ENCODE data around the gene COA8. TPM values are rescaled to one million over a fixed set of nuclear protein-coding genes. Genes with fewer than 3 reads are reported as not detected.

The COA8 gene
- total and polyA plus RNA-seq, 7 donors, result 33.9 to 67.3 (median 38.2) TPM

- no peak for DNase-seq
- no peaks in the 10 kb centered on the region for H3K27me3 ChIP-seq
- no peak for TF ChIP-seq POLR2A (IDR thresholded peaks at IDR 0.05)
- no peak for TF ChIP-seq EP300 (IDR thresholded peaks at IDR 0.05)
- TF ChIP-seq CTCF (IDR thresholded peaks at IDR 0.05), result no peak
- TF ChIP-seq POLR2AphosphoS5 (IDR thresholded peaks at IDR 0.05), result no peak
- H3K27ac ChIP-seq, result peak overlapping the region; percentile 90 to 98 (median 93)
- H3K9me3 ChIP-seq, result no peaks in the 10 kb centered on the region
- peaks cover 0 to 9% (median 3%) of the 10 kb centered on the region in 4 donors for H3K36me3 ChIP-seq
- WGBS, 2 donors, result 94 to 95% methylated on average over 1 of the region's 1 CpG
- intact Hi-C loops (cut with DNase I), result no loop called here
- no peak overlapping the region for H3K4me3 ChIP-seq
- peaks cover 0 to 81% (median 73%) of the 10 kb centered on the region in 4 donors for H3K4me1 ChIP-seq
These were observed 35.9 kb upstream of the COA8 start for GRCh38 chr14:103526914-103527248.

- Histone ChIP-seq H3K36me3 (peaks cover 0 to 9% (median 3%) of the 10 kb centered on the region in 4 donors), H3K27ac (peak overlapping the region; percentile 90 to 98 (median 93)), H3K27me3 (no peaks in the 10 kb centered on the region), H3K4me3 (no peak overlapping the region), H3K4me1 (peaks cover 0 to 88% (median 80%) of the 10 kb centered on the region in 4 donors), H3K9me3 (no peaks in the 10 kb centered on the region)
- intact Hi-C loops (cut with DNase I), result no loop called here
- TF ChIP-seq EP300 (IDR thresholded peaks at IDR 0.05) (no peak), POLR2A (IDR thresholded peaks at IDR 0.05) (no peak), CTCF (IDR thresholded peaks at IDR 0.05) (no peak), POLR2AphosphoS5 (IDR thresholded peaks at IDR 0.05) (no peak)
- WGBS, 2 donors, result 67 to 73% methylated on average over 14 of the region's 14 CpGs
- DNase-seq, result no peak
These were observed 35.2 kb upstream of the COA8 start for GRCh38 chr14:103527408-103528145.

- Histone ChIP-seq H3K4me1 (peaks cover 0 to 90% (median 81%) of the 10 kb centered on the region in 4 donors), H3K27ac (peak overlapping the region; percentile 90 to 98 (median 93)), H3K36me3 (peaks cover 0 to 9% (median 3%) of the 10 kb centered on the region in 4 donors), H3K4me3 (peak overlapping the region; percentile 85 to 96 (median 96)), H3K9me3 (no peaks in the 10 kb centered on the region), H3K27me3 (no peaks in the 10 kb centered on the region)
- intact Hi-C loops (cut with DNase I), result no loop called here
- TF ChIP-seq POLR2A (IDR thresholded peaks at IDR 0.05), result no peak
- TF ChIP-seq CTCF (IDR thresholded peaks at IDR 0.05), result no peak
- no peak for TF ChIP-seq POLR2AphosphoS5 (IDR thresholded peaks at IDR 0.05)
- TF ChIP-seq EP300 (IDR thresholded peaks at IDR 0.05), result no peak
- 16 to 50% methylated on average over 10 of the region's 10 CpGs for WGBS, 2 donors
- peak; percentile 73 for DNase-seq
These were observed 34.6 kb upstream of the COA8 start for GRCh38 chr14:103528146-103528586.

- peak in 2 of 4 donors; percentile 67 to 70 for TF ChIP-seq EP300 (IDR thresholded peaks at IDR 0.05)
- no peak for TF ChIP-seq CTCF (IDR thresholded peaks at IDR 0.05)
- TF ChIP-seq POLR2A (IDR thresholded peaks at IDR 0.05), result peak in 1 of 2 donors; percentile 44
- TF ChIP-seq POLR2AphosphoS5 (IDR thresholded peaks at IDR 0.05), result peak in 3 of 4 donors; percentile 80 to 84 (median 83)
- Histone ChIP-seq H3K4me3 (peak within 1 kb of the TSS; percentile 85 to 96 (median 96)), H3K27me3 (no peaks in the 10 kb centered on the region), H3K36me3 (peaks cover 0 to 9% (median 3%) of the 10 kb centered on the region in 4 donors), H3K4me1 (peaks cover 0 to 90% (median 82%) of the 10 kb centered on the region in 4 donors), H3K9me3 (no peaks in the 10 kb centered on the region), H3K27ac (peak within 1 kb of the TSS; percentile 90 to 98 (median 93))
- intact Hi-C loops (cut with DNase I), result no loop called here
- DNase-seq, result peak; percentile 98
- 1 to 3% methylated on average over 69 of the region's 70 CpGs for WGBS, 2 donors
These were observed 34.0 kb upstream of the COA8 start, which contains the start of gene TRMT61A for GRCh38 chr14:103528587-103529382. TRMT61A (plus strand) TSS chr14:103529196; CDS start chr14:103529979, 783 bp downstream.

Data from sigmoid colon (tissue), 7 donors.